Heart right ventricle (tissue), 16 donors: ENCODE data around the gene KDM2B. TPM values are rescaled to one million over a fixed set of nuclear protein-coding genes. Genes with fewer than 3 reads are reported as not detected.

Experiments
- ATAC-seq, 8 donors: fragments of 200-7000 bp; cut with Tn5 transposase; one replicate each; pipeline ENCODE4 v1.9.1; 2020; ENCODE audit warnings: mild to moderate bottlenecking in 8 of 8, moderate library complexity in 8 of 8, moderate number of reproducible peaks in 1 of 8
- DNase-seq, 2 donors: peaks; one replicate each; pipeline ENCODE4 v3.0.0-alpha.2; 2020
- H3K27ac ChIP-seq, 10 donors: fragments of 200-600 bp; sonication (generic) in 2 of 10; one replicate each; pipeline versions ENCODE4 v1.5.0 to v1.8.0; 2020 to 2022; ENCODE audit warnings: mild to moderate bottlenecking in 3 of 10
- H3K27me3 ChIP-seq, 7 donors: fragments of 200-600 bp; one replicate each; pipeline ENCODE4 v1.8.0; 2021 to 2022; ENCODE audit warnings: mild to moderate bottlenecking in 2 of 7
- H3K36me3 ChIP-seq, 9 donors: fragments of 200-600 bp; sonication (generic) in 1 of 9; one replicate each; pipeline versions ENCODE4 v1.5.0 to v1.8.0; 2020 to 2022; ENCODE audit warnings: mild to moderate bottlenecking in 2 of 9
- H3K4me1 ChIP-seq, 9 donors: fragments of 200-600 bp; sonication (generic) in 1 of 9; one replicate each; pipeline versions ENCODE4 v1.5.0 to v1.8.0; 2020 to 2022; ENCODE audit warnings: mild to moderate bottlenecking in 4 of 9
- H3K4me3 ChIP-seq, 10 donors: fragments of 200-600 bp; sonication (generic) in 2 of 10; one replicate each; pipeline versions ENCODE4 v1.5.0 to v1.8.0; 2020 to 2022; ENCODE audit warnings: mild to moderate bottlenecking in 7 of 10, moderate library complexity in 2 of 10
- H3K9me3 ChIP-seq, 11 donors: fragments of 200-600 bp in 10 of 11; sonication (generic) in 2 of 11; one replicate each; pipeline versions ENCODE4 v1.5.0 to v1.8.0; 2013 to 2022; ENCODE audit warnings: mild to moderate bottlenecking in 2 of 11, control low read depth in 1 of 11, moderate library complexity in 1 of 11
- CTCF ChIP-seq, 9 donors: fragments of 200-600 bp; sonication (generic) in 2 of 9; IDR thresholded peaks; one replicate each; pipeline versions ENCODE4 v1.5.0 to v1.8.0; 2021 to 2022; ENCODE audit warnings: antibody characterized with exemption in 9 of 9, mild to moderate bottlenecking in 5 of 9, moderate library complexity in 1 of 9
- WGBS, 2 donors: extraction: QIAGEN DNeasy Blood & Tissue Kit; methylation state at CpG; one replicate each; pipeline ENCODE4 v1.1.7; 2013; ENCODE audit warnings: inconsistent platforms in 1 of 2; 5-methylcytosine and 5-hydroxymethylcytosine counted together
- intact Hi-C, 10 donors: fragments of 100-400 bp; cut with DNase I; formaldehyde crosslinking; loops; one replicate each; pipeline versions ENCODE4 v1.11.1 to v1.14.2; 2022
- polyA plus RNA-seq, 2 donors: library from polyadenylated mRNA; stranded (reverse); fragments of 200-250 nt; gene quantifications; one replicate each; pipeline ENCODE4 v1.2.3, GENCODE V29; 2013
- total RNA-seq, 10 donors: library from RNA; stranded (reverse); fragmentation: NEBNext Ultra II Directional in 3 of 10; extraction: Animal tissue kit (Norgen Biotek cat#: 25700) in 3 of 10; gene quantifications; one replicate each; pipeline versions ENCODE4 v1.2.1 to v1.2.4, GENCODE V29; 2021 to 2023
- donor health status: Arrhythmogenic right ventricular cardiomyopathy.
- donor health status: ischemic (EF 13 %, LVEDD 7.1; RV severe dilation, severe dysfunction).
- donor health status: healthy with polysubstance abuse.
- donor health status: DM: no; HTN: yes; CAD: no.
- donor health status: DM: no; HTN: no; CAD: no.
- donor health status: ischemic (EF 25% LVEDD 6.9; RV normal size, moderate dysfunction).
- donor health status: ischemic (EF 25% LVEDD 5.7; RV mildly dilated, moderate dysfunction).
- donor health status: healthy.
- donor health status: DM: yes; HTN: yes; CAD: no.
- donor health status: Ischemic cardiomyopathy.
- donor health status: ischemic (EF 35%, LVEDD 5.7; RV mildly dilated, moderate dysfunction).
- donor health status: nonischemic (EF 11% LVEDD 7.7; RV severe dilation, severe dysfunction).
- donor health status: DM: yes; HTN: yes; CAD: no.
- donor health status: PGD.
- donor health status: ischemic (EF 29% LVEDD 5.4; RV normal size, mild dysfunction).
- donor health status: nonischemic (EF 23%, LVEDD 6.1; RV moderate dilation, normal function).

The KDM2B gene
- total and polyA plus RNA-seq, 12 donors, result 4.8 to 18.4 (median 13.6) TPM

DNA sequence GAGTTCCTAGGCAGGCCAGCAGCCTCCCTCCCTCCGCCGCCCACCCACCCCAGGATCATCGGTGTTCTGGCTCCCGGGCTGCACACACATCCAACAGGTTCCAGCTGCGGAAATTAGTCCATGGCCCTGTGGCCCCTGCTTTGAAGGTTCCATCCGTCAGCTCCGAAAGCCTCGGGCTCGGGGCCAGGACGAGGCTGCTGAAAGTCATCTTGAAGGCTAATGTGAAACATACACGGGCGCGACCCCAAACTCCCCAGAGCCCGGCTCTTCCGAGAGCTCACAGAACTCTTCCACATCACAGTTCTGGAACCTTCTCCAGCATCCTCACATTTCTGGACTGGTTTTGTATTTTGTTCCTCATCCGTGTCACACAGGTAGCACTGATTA lies 19.8 kb downstream of the KDM2B start:
- no peaks in the 10 kb centered on the region for H3K27me3 ChIP-seq
- no peak overlapping the region for H3K27ac ChIP-seq
- no peak for TF ChIP-seq CTCF (IDR thresholded peaks at IDR 0.05)
- H3K9me3 ChIP-seq, result no peaks in the 10 kb centered on the region
- no peak for DNase-seq
- no peak for ATAC-seq
- H3K4me1 ChIP-seq, result peaks cover 0 to 7% (median 0%) of the 10 kb centered on the region in 9 donors
- no peak overlapping the region for H3K4me3 ChIP-seq
- intact Hi-C loops, result no loop called here
- WGBS, 2 donors, result 76 to 84% methylated on average over 16 of the region's 16 CpGs
- H3K36me3 ChIP-seq, result no peaks in the 10 kb centered on the region

DNA sequence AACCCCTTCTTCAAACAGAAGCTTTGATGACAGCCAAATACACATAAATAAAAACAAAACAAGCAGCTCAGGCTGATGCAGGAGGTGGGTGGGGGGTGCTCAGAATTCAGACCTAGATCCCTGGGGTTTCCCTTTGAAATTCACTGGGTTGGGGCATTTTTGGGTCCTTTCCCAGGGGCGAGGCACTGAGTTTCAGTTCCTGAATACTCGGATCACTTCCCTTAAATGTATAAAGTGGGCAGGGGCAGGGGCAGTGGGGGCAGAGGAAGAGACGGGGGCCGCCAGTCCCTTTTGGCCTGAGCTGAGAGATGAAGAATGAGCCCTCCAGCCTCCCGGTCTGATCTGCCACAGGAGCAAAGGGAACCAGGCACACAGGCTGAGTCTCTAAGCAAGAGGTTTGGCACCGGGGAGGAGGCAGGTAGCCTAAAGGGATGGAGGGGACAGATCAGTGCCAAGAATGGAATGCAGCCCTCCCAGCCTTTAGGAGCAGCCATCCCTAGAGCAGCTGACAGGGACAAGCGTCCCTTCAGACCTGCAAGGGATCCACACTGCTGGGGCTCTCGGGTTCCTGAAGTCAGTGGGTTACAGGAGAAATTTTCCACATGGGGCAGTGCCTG lies 20.3 kb downstream of the KDM2B start:
- Histone ChIP-seq H3K36me3 (no peaks in the 10 kb centered on the region), H3K9me3 (no peaks in the 10 kb centered on the region), H3K27ac (no peak overlapping the region), H3K4me3 (no peak overlapping the region), H3K4me1 (peaks cover 0 to 7% (median 0%) of the 10 kb centered on the region in 9 donors), H3K27me3 (no peaks in the 10 kb centered on the region)
- DNase-seq, result no peak
- peak in 3 of 8 donors; percentile 13 to 25 (median 24) for ATAC-seq
- TF ChIP-seq CTCF (IDR thresholded peaks at IDR 0.05), result no peak
- WGBS, 2 donors, result 85 to 89% methylated on average over 8 of the region's 8 CpGs
- intact Hi-C loops, result no loop called here

GRCh38 chr12:121558956-121559355 lies 21.9 kb downstream of the KDM2B start:
- intact Hi-C loops, result loop anchor here in 3 of 10 donors (5.0 to 10.0 kb wide), 3 partner anchors 63 to 123 kb away; partner anchors contain the start of gene ORAI1 (in 1 of the 3)
- Histone ChIP-seq H3K27me3 (no peaks in the 10 kb centered on the region), H3K4me3 (no peak overlapping the region), H3K36me3 (peaks cover 0 to 5% (median 0%) of the 10 kb centered on the region in 9 donors), H3K9me3 (no peaks in the 10 kb centered on the region), H3K4me1 (peaks cover 0 to 7% (median 0%) of the 10 kb centered on the region in 9 donors), H3K27ac (no peak overlapping the region)
- 88 to 93% methylated on average over 7 of the region's 7 CpGs for WGBS, 2 donors
- DNase-seq (no peak), ATAC-seq (peak in 1 of 8 donors; percentile 52)
- TF ChIP-seq CTCF (IDR thresholded peaks at IDR 0.05), result no peak

DNA sequence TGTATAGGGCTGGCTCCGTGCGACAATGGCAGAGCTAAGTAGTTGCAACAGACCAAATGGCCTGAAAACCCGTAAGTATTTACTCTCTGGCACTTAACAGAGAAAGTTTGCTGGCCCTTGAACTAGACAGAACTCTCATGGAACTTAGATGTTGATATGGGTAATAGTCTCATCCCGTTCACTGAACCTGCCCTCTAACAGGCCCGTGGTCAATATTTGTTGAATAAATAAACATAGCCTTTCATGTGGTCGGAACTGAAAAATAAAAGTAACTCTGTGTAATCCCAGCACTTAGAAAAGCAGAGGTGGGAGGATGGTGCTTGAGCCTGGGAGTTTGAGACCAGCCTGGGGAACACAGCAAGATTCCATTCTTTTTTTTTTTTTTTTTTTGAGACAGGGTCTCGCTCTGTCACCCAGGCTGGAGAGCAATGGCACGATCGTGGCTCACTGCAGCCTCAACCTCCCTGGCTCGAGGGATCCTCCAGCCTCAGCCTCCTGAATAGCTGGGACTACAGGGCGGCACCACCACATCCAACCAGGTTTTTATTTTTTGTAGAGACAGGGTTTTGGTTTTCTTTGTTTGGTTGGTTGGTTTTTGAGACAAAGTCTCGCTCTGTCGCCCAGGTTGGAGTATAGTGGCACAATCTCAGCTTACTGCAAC lies 29.7 kb downstream of the KDM2B start:
- Histone ChIP-seq H3K4me1 (peaks cover 0 to 13% (median 0%) of the 10 kb centered on the region in 9 donors), H3K36me3 (peaks cover 0 to 41% (median 7%) of the 10 kb centered on the region in 9 donors), H3K27ac (no peak overlapping the region), H3K9me3 (no peaks in the 10 kb centered on the region), H3K27me3 (no peaks in the 10 kb centered on the region), H3K4me3 (no peak overlapping the region)
- intact Hi-C loops, result loop anchor here in 5 of 10 donors (5.0 to 10.0 kb wide), 5 partner anchors 74 to 131 kb away; partner anchors contain the start of genes ORAI1 (in 2 of the 5) and MORN3 (in 1 of the 5)
- ATAC-seq (no peak), DNase-seq (no peak)
- no peak for TF ChIP-seq CTCF (IDR thresholded peaks at IDR 0.05)
- 86 to 92% methylated on average over 13 of the region's 13 CpGs for WGBS, 2 donors
